ENCODE results near the gene GIPC1.

Gene GIPC1

GRCh38 chr19:14503285-14503684 is 7.4 kb upstream of the GIPC1 start:
- Histone ChIP-seq H3K4me1 (ENCODE audit: insufficient read depth, low read length) (no peaks in the 10 kb centered on the region), H3K36me3 (ENCODE audit: insufficient read depth, low read depth, low read length) (no peaks in the 10 kb centered on the region), H3K9ac (ENCODE audit: low read depth, low read length) (no peak overlapping the region), H3K4me3 (ENCODE audit: low read length) (no peak overlapping the region), H3K27me3 (ENCODE audit: insufficient read depth, low read length) (no peaks in the 10 kb centered on the region), H3K27ac (ENCODE audit: low read length) (no peak overlapping the region), H3K9me3 (ENCODE audit: insufficient read depth, low read depth, low read length) (no peaks in the 10 kb centered on the region)

GRCh38 chr19:14502334-14503092 is 6.6 kb upstream of the GIPC1 start:
- no peaks in the 10 kb centered on the region for H3K27me3 ChIP-seq (ENCODE audit: insufficient read depth, low read length)
- H3K4me1 ChIP-seq (ENCODE audit: insufficient read depth, low read length): no peaks in the 10 kb centered on the region
- H3K4me3 ChIP-seq (ENCODE audit: low read length): no peak overlapping the region
- H3K9me3 ChIP-seq (ENCODE audit: insufficient read depth, low read depth, low read length): no peaks in the 10 kb centered on the region
- H3K36me3 ChIP-seq (ENCODE audit: insufficient read depth, low read depth, low read length): no peaks in the 10 kb centered on the region
- no peak overlapping the region for H3K9ac ChIP-seq (ENCODE audit: low read depth, low read length)
- H3K27ac ChIP-seq (ENCODE audit: low read length): no peak overlapping the region

- H3K27ac ChIP-seq (ENCODE audit: low read length): no peak overlapping the region
- H3K27me3 ChIP-seq (ENCODE audit: insufficient read depth, low read length): no peaks in the 10 kb centered on the region; the same call in 1 of the 2 replicates
- H3K36me3 ChIP-seq (ENCODE audit: insufficient read depth, low read depth, low read length): 0 out of 2 replicates have a peak, but pooled peaks cover 6% of the 10 kb centered on the region
- no peaks in the 10 kb centered on the region; the same call in 1 of the 2 replicates for H3K4me1 ChIP-seq (ENCODE audit: insufficient read depth, low read length)
- H3K4me3 ChIP-seq (ENCODE audit: low read length): no peak overlapping the region
- no peak overlapping the region for H3K9ac ChIP-seq (ENCODE audit: low read depth, low read length)
- H3K9me3 ChIP-seq (ENCODE audit: insufficient read depth, low read depth, low read length): no peaks in the 10 kb centered on the region
Observed at GRCh38 chr19:14497228-14497921, 1.4 kb upstream of the GIPC1 start.

GRCh38 chr19:14496834-14497227 is 904 bp upstream of the GIPC1 start:
- no peak overlapping the region for H3K27ac ChIP-seq (ENCODE audit: low read length)
- H3K4me1 ChIP-seq (ENCODE audit: insufficient read depth, low read length): no peaks in the 10 kb centered on the region; the same call in 1 of the 2 replicates
- H3K36me3 ChIP-seq (ENCODE audit: insufficient read depth, low read depth, low read length): 0 out of 2 replicates have a peak, but pooled peaks cover 6% of the 10 kb centered on the region
- H3K9me3 ChIP-seq (ENCODE audit: insufficient read depth, low read depth, low read length): no peaks in the 10 kb centered on the region
- no peak overlapping the region for H3K9ac ChIP-seq (ENCODE audit: low read depth, low read length)
- H3K27me3 ChIP-seq (ENCODE audit: insufficient read depth, low read length): no peaks in the 10 kb centered on the region; the same call in 1 of the 2 replicates
- H3K4me3 ChIP-seq (ENCODE audit: low read length): peak overlapping the region; percentile 38; the same call in 1 of the 2 replicates

- Histone ChIP-seq H3K9ac (ENCODE audit: low read depth, low read length) (peak overlapping the region; percentile 78; the same call in 1 of the 2 replicates), H3K4me3 (ENCODE audit: low read length) (peak overlapping the region; percentile 86), H3K9me3 (ENCODE audit: insufficient read depth, low read depth, low read length) (no peaks in the 10 kb centered on the region), H3K36me3 (ENCODE audit: insufficient read depth, low read depth, low read length) (peaks cover 14% of the 10 kb centered on the region; the same call in 1 of the 2 replicates), H3K27ac (ENCODE audit: low read length) (no peak overlapping the region), H3K4me1 (ENCODE audit: insufficient read depth, low read length) (no peaks in the 10 kb centered on the region; the same call in 1 of the 2 replicates), H3K27me3 (ENCODE audit: insufficient read depth, low read length) (no peaks in the 10 kb centered on the region; the same call in 1 of the 2 replicates)
Observed at GRCh38 chr19:14495672-14496028, 277 bp downstream of the GIPC1 start.

GRCh38 chr19:14494910-14495671 is 836 bp downstream of the GIPC1 start:
- Histone ChIP-seq H3K27me3 (ENCODE audit: insufficient read depth, low read length) (no peaks in the 10 kb centered on the region; the same call in 1 of the 2 replicates), H3K27ac (ENCODE audit: low read length) (no peak overlapping the region), H3K9ac (ENCODE audit: low read depth, low read length) (peak overlapping the region; percentile 78; the same call in 1 of the 2 replicates), H3K4me1 (ENCODE audit: insufficient read depth, low read length) (no peaks in the 10 kb centered on the region; the same call in 1 of the 2 replicates), H3K4me3 (ENCODE audit: low read length) (peak overlapping the region; percentile 86), H3K9me3 (ENCODE audit: insufficient read depth, low read depth, low read length) (no peaks in the 10 kb centered on the region), H3K36me3 (ENCODE audit: insufficient read depth, low read depth, low read length) (peaks cover 14% of the 10 kb centered on the region; the same call in 1 of the 2 replicates)

GRCh38 chr19:14494411-14494810 is 1.5 kb downstream of the GIPC1 start:
- H3K4me1 ChIP-seq (ENCODE audit: insufficient read depth, low read length): no peaks in the 10 kb centered on the region; the same call in 1 of the 2 replicates
- H3K27ac ChIP-seq (ENCODE audit: low read length): no peak overlapping the region
- no peaks in the 10 kb centered on the region for H3K9me3 ChIP-seq (ENCODE audit: insufficient read depth, low read depth, low read length)
- H3K27me3 ChIP-seq (ENCODE audit: insufficient read depth, low read length): no peaks in the 10 kb centered on the region; the same call in 1 of the 2 replicates
- H3K4me3 ChIP-seq (ENCODE audit: low read length): no peak overlapping the region
- H3K9ac ChIP-seq (ENCODE audit: low read depth, low read length): no peak overlapping the region
- peaks cover 20% of the 10 kb centered on the region for H3K36me3 ChIP-seq (ENCODE audit: insufficient read depth, low read depth, low read length)

- peaks cover 26% of the 10 kb centered on the region for H3K36me3 ChIP-seq (ENCODE audit: insufficient read depth, low read depth, low read length)
Observed at GRCh38 chr19:14492756-14493337, 3.1 kb downstream of the GIPC1 start.

GRCh38 chr19:14487370-14488125 is 8.4 kb downstream of the GIPC1 start:
- H3K27ac ChIP-seq (ENCODE audit: low read length): no peak overlapping the region
- no peak overlapping the region for H3K4me3 ChIP-seq (ENCODE audit: low read length)
- H3K36me3 ChIP-seq (ENCODE audit: insufficient read depth, low read depth, low read length): peaks cover 21% of the 10 kb centered on the region
- no peak overlapping the region for H3K9ac ChIP-seq (ENCODE audit: low read depth, low read length)
- H3K4me1 ChIP-seq (ENCODE audit: insufficient read depth, low read length): no peaks in the 10 kb centered on the region
- H3K27me3 ChIP-seq (ENCODE audit: insufficient read depth, low read length): no peaks in the 10 kb centered on the region
- H3K9me3 ChIP-seq (ENCODE audit: insufficient read depth, low read depth, low read length): no peaks in the 10 kb centered on the region

More at GRCh38 chr19:14492756-14493337, 3.1 kb downstream of the GIPC1 start:
- no peaks in the 10 kb centered on the region for H3K9me3 ChIP-seq (ENCODE audit: insufficient read depth, low read depth, low read length)
- no peak overlapping the region for H3K9ac ChIP-seq (ENCODE audit: low read depth, low read length)
- no peak overlapping the region for H3K4me3 ChIP-seq (ENCODE audit: low read length)
- no peaks in the 10 kb centered on the region; the same call in 1 of the 2 replicates for H3K4me1 ChIP-seq (ENCODE audit: insufficient read depth, low read length)
- no peaks in the 10 kb centered on the region; the same call in 1 of the 2 replicates for H3K27me3 ChIP-seq (ENCODE audit: insufficient read depth, low read length)
- H3K27ac ChIP-seq (ENCODE audit: low read length): no peak overlapping the region

- no peak overlapping the region for H3K9ac ChIP-seq (ENCODE audit: low read depth, low read length)
- H3K4me1 ChIP-seq (ENCODE audit: insufficient read depth, low read length): peaks cover 3% of the 10 kb centered on the region; the same call in 1 of the 2 replicates
- peaks cover 25% of the 10 kb centered on the region for H3K36me3 ChIP-seq (ENCODE audit: insufficient read depth, low read depth, low read length)
- no peaks in the 10 kb centered on the region for H3K9me3 ChIP-seq (ENCODE audit: insufficient read depth, low read depth, low read length)
- no peak overlapping the region for H3K27ac ChIP-seq (ENCODE audit: low read length)
- H3K27me3 ChIP-seq (ENCODE audit: insufficient read depth, low read length): no peaks in the 10 kb centered on the region
- H3K4me3 ChIP-seq (ENCODE audit: low read length): no peak overlapping the region
Observed at GRCh38 chr19:14482172-14482941, 13.6 kb downstream of the GIPC1 start.

Measured in iPS-20b (cell line).